ENCODE results near the gene ZNF609. TPM values are rescaled to one million over a fixed set of nuclear protein-coding genes. Genes with fewer than 3 reads are reported as not detected.

Gene ZNF609
- total and polyA plus RNA-seq, 2 of the 13 experiments (the other 11 are each of a cell fraction or from before 2014, with no cell fraction given), result 8.9 to 9.9 TPM

- ChIA-PET POLR2A (no interaction called here), CTCF (ENCODE audit: low intra/inter-chr PET ratio, low total read pairs) (no interaction called here)
- no peak overlapping the region for H3K27ac ChIP-seq (ENCODE audit: extremely low read length, insufficient read depth, low read length)
Measured at GRCh38 chr15:64647367-64647766, 187.0 kb downstream of the ZNF609 start.

More at GRCh38 chr15:64647367-64647766, 187.0 kb downstream of the ZNF609 start:
- intact Hi-C loops (cut with micrococcal nuclease; ENCODE audit: unreplicated experiment) (loop anchor here (10.0 kb wide), 1 partner anchor 53 kb away; no protein-coding TSS in a partner anchor), in situ Hi-C loops (cut with HindIII; ENCODE audit: extremely low pct_ligation_motif_present, low pct_unique_long_range_greater_than_20kb) (no loop called here)
- FAIRE-seq, result no peak
- no peaks in the 10 kb centered on the region for H3K36me3 ChIP-seq (replicated peaks in 1 of 2; ENCODE audit: control insufficient read depth in 1 of 2, insufficient read depth in 2 of 2, low read length in 2 of 2)
- H3K9ac ChIP-seq (ENCODE audit: insufficient read depth, low read depth, low read length), result no peak overlapping the region
- no peaks in the 10 kb centered on the region for H3K27me3 ChIP-seq (ENCODE audit: control insufficient read depth in 1 of 2, insufficient read depth in 2 of 2, low read length in 2 of 2)
- no peak overlapping the region for H3K4me3 ChIP-seq (replicated peaks in 1 of 3; ENCODE audit: insufficient read depth in 1 of 3, low read depth in 2 of 3, low read length in 3 of 3)
- no peaks in the 10 kb centered on the region for H3K9me3 ChIP-seq (ENCODE audit: low read length)
- ATAC-seq, result no peak
- BruUV-seq (replicated peaks), result no TSS peak
- no peak overlapping the region for H2AFZ ChIP-seq (ENCODE audit: low read length)
- WGBS (ENCODE audit: low lambda C conversion rate), result 98% methylated on average over 1 of the region's 1 CpG
- no peak overlapping the region for H3K4me2 ChIP-seq (ENCODE audit: low read depth, low read length)
- H3K4me1 ChIP-seq (ENCODE audit: insufficient read depth, low read length), result peaks cover 50% of the 10 kb centered on the region
- H4K20me1 ChIP-seq (ENCODE audit: insufficient read depth, low read length), result no peaks in the 10 kb centered on the region
- TF ChIP-seq UBTF (CRISPR knock-in tag; IDR thresholded peaks at IDR 0.05) (no peak), ZBTB8A (CRISPR knock-in tag; IDR thresholded peaks at IDR 0.05; ENCODE audit: borderline replicate concordance, low read depth) (no peak), PHF8 (CRISPR knock-in tag; IDR thresholded peaks at IDR 0.05) (no peak), ZNF839 (CRISPR knock-in tag; IDR thresholded peaks at IDR 0.05; ENCODE audit: borderline replicate concordance) (no peak), SATB2 (CRISPR knock-in tag; IDR thresholded peaks at IDR 0.05) (no peak), RAD51 (IDR thresholded peaks at IDR 0.05; ENCODE audit: borderline replicate concordance) (no peak), ZNF205 (CRISPR knock-in tag; IDR thresholded peaks at IDR 0.05) (no peak), KMT2B (CRISPR knock-in tag; IDR thresholded peaks at IDR 0.05) (no peak), ZMYM4 (CRISPR knock-in tag; IDR thresholded peaks at IDR 0.05) (no peak)
- TF ChIP-seq, protein P1, sequence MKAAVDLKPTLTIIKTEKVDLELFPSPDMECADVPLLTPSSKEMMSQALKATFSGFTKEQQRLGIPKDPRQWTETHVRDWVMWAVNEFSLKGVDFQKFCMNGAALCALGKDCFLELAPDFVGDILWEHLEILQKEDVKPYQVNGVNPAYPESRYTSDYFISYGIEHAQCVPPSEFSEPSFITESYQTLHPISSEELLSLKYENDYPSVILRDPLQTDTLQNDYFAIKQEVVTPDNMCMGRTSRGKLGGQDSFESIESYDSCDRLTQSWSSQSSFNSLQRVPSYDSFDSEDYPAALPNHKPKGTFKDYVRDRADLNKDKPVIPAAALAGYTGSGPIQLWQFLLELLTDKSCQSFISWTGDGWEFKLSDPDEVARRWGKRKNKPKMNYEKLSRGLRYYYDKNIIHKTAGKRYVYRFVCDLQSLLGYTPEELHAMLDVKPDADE (CRISPR knock-in tag; IDR thresholded peaks at IDR 0.05), result no peak
- no peak for DNase-seq (ENCODE audit: low spot score)
- H3K79me2 ChIP-seq (ENCODE audit: insufficient read depth, low read length), result peaks cover 5% of the 10 kb centered on the region
